ENCODE data around the gene C1orf21. TPM values are rescaled to one million over a fixed set of nuclear protein-coding genes. Genes with fewer than 3 reads are reported as not detected.

The C1orf21 gene
- polyA plus RNA-seq, 3 donors = 0.23 to 1.1 (median 0.28) TPM

- no peaks in the 10 kb centered on the region for H3K4me1 Mint-ChIP-seq
- Histone ChIP-seq H3K4me2 (replicated peaks; ENCODE audit: extremely low read depth, low read length, poor library complexity, severe bottlenecking) (no peak overlapping the region), H3K4me3 (replicated peaks in 1 of 3; ENCODE audit: low read depth in 2 of 3, low read length in 3 of 3) (no peak overlapping the region), H4K20me1 (ENCODE audit: insufficient read depth, low read length) (no peaks in the 10 kb centered on the region), H3K27me3 (ENCODE audit: control insufficient read depth in 2 of 2, insufficient read depth in 2 of 2, low read length in 2 of 2) (no peaks in the 10 kb centered on the region), H3K9ac (ENCODE audit: insufficient read depth, low read length, poor library complexity, severe bottlenecking) (no peak overlapping the region), H2AFZ (ENCODE audit: insufficient read depth, low read depth, low read length, poor library complexity, severe bottlenecking) (no peak overlapping the region), H3K9me3 (replicated peaks in 1 of 2; ENCODE audit: control insufficient read depth in 1 of 2, insufficient read depth in 1 of 2, low read length in 2 of 2) (no peaks in the 10 kb centered on the region), H3K79me2 (ENCODE audit: insufficient read depth, low read length) (no peaks in the 10 kb centered on the region), H3K27ac (ENCODE audit: low read depth in 1 of 2, low read length in 2 of 2) (no peak overlapping the region), H3K36me3 (replicated peaks in 1 of 2; ENCODE audit: control insufficient read depth in 1 of 2, insufficient read depth in 2 of 2, low read length in 2 of 2) (no peaks in the 10 kb centered on the region), H3K4me1 (ENCODE audit: control insufficient read depth in 1 of 2, insufficient read depth in 2 of 2, low read length in 2 of 2) (no peaks in the 10 kb centered on the region)
- no peak for TF ChIP-seq CTCF (IDR thresholded peaks at IDR 0.05)
- intact Hi-C loops (cut with micrococcal nuclease) = no loop called here
- no peaks in the 10 kb centered on the region for H3K27me3 Mint-ChIP-seq (ENCODE audit: low read depth in 3 of 3)
- H3K4me3 Mint-ChIP-seq = no peak overlapping the region
- 100% methylated on average over 2 of the region's 7 CpGs for WGBS (ENCODE audit: insufficient coverage)
- DNase-seq = no peak
- peaks cover 0 to 1% (median 0%) of the 10 kb centered on the region in 7 donors for H3K9me3 Mint-ChIP-seq
- no peak overlapping the region for H3K27ac Mint-ChIP-seq
- H3K36me3 Mint-ChIP-seq = peaks cover 0 to 2% of the 10 kb centered on the region in 2 donors
Observed at GRCh38 chr1:184425449-184426277, 38.8 kb downstream of the C1orf21 start.

GRCh38 chr1:184426278-184426674 lies 39.4 kb downstream of the C1orf21 start:
- Mint-ChIP-seq H3K27ac (no peak overlapping the region), H3K9me3 (peaks cover 0 to 1% (median 0%) of the 10 kb centered on the region in 7 donors), H3K36me3 (peaks cover 0 to 2% of the 10 kb centered on the region in 2 donors), H3K4me1 (no peaks in the 10 kb centered on the region), H3K4me3 (no peak overlapping the region), H3K27me3 (ENCODE audit: low read depth in 3 of 3) (no peaks in the 10 kb centered on the region)
- no peaks in the 10 kb centered on the region for H3K36me3 ChIP-seq (replicated peaks in 1 of 2; ENCODE audit: control insufficient read depth in 1 of 2, insufficient read depth in 2 of 2, low read length in 2 of 2)
- no peaks in the 10 kb centered on the region for H3K9me3 ChIP-seq (replicated peaks in 1 of 2; ENCODE audit: control insufficient read depth in 1 of 2, insufficient read depth in 1 of 2, low read length in 2 of 2)
- no peak overlapping the region for H3K9ac ChIP-seq (ENCODE audit: insufficient read depth, low read length, poor library complexity, severe bottlenecking)
- intact Hi-C loops (cut with micrococcal nuclease) = no loop called here
- no peaks in the 10 kb centered on the region for H3K4me1 ChIP-seq (ENCODE audit: control insufficient read depth in 1 of 2, insufficient read depth in 2 of 2, low read length in 2 of 2)
- DNase-seq = no peak
- no peaks in the 10 kb centered on the region for H3K27me3 ChIP-seq (ENCODE audit: control insufficient read depth in 2 of 2, insufficient read depth in 2 of 2, low read length in 2 of 2)
- WGBS (ENCODE audit: insufficient coverage) = 96% methylated on average over 6 of the region's 7 CpGs
- H3K27ac ChIP-seq (ENCODE audit: low read depth in 1 of 2, low read length in 2 of 2) = no peak overlapping the region
- H3K79me2 ChIP-seq (ENCODE audit: insufficient read depth, low read length) = no peaks in the 10 kb centered on the region
- no peak overlapping the region for H3K4me3 ChIP-seq (replicated peaks in 1 of 3; ENCODE audit: low read depth in 2 of 3, low read length in 3 of 3)
- H3K4me2 ChIP-seq (replicated peaks; ENCODE audit: extremely low read depth, low read length, poor library complexity, severe bottlenecking) = no peak overlapping the region
- no peaks in the 10 kb centered on the region for H4K20me1 ChIP-seq (ENCODE audit: insufficient read depth, low read length)
- TF ChIP-seq CTCF (IDR thresholded peaks at IDR 0.05) = no peak
- H2AFZ ChIP-seq (ENCODE audit: insufficient read depth, low read depth, low read length, poor library complexity, severe bottlenecking) = no peak overlapping the region
